Activated naive CD8-positive, alpha-beta T cell treated with anti-CD3 and anti-CD28 coated beads for 36 hours (primary cell): ENCODE measurements around the gene CXXC1. TPM values are rescaled to one million over a fixed set of nuclear protein-coding genes. Genes with fewer than 3 reads are reported as not detected.
A peak's percentile ranks its signal among the peaks of the same experiment; 100 is the strongest.
"Not testable (repeated sequence)": the region's sequence is repeated elsewhere in the genome, so short reads cannot be mapped to it uniquely, and the experiment has no call there.

ENCODE experiments used
- DNase-seq: peaks from one replicate; pipeline ENCODE4 v3.0.0; 2021
- H3K27ac Mint-ChIP-seq: one replicate; pipeline ENCODE4 v1.8.0; 2022; ENCODE audit warnings: mild to moderate bottlenecking, moderate library complexity, mixed read lengths
- H3K27me3 Mint-ChIP-seq: one replicate; pipeline ENCODE4 v1.8.0; 2022; ENCODE audit warnings: mild to moderate bottlenecking, mixed read lengths
- H3K36me3 Mint-ChIP-seq: one replicate; pipeline ENCODE4 v1.8.0; 2021; ENCODE audit warnings: mild to moderate bottlenecking, mixed read lengths
- H3K4me1 Mint-ChIP-seq: one replicate; pipeline ENCODE4 v1.8.0; 2021; ENCODE audit warnings: mixed read lengths
- H3K4me3 Mint-ChIP-seq: one replicate; pipeline ENCODE4 v1.8.0; 2022; ENCODE audit warnings: mild to moderate bottlenecking, moderate library complexity, mixed read lengths
- H3K9me3 Mint-ChIP-seq: one replicate; pipeline ENCODE4 v1.8.0; 2022; ENCODE audit warnings: mixed read lengths
- total RNA-seq, 2 experiments: library from RNA; stranded (reverse); gene quantifications; one replicate each; pipeline ENCODE4 v1.2.3, GENCODE V29; 2021

Gene CXXC1
- total RNA-seq, 2 experiments from 2014 or later = 97.0 to 97.2 TPM

DNA sequence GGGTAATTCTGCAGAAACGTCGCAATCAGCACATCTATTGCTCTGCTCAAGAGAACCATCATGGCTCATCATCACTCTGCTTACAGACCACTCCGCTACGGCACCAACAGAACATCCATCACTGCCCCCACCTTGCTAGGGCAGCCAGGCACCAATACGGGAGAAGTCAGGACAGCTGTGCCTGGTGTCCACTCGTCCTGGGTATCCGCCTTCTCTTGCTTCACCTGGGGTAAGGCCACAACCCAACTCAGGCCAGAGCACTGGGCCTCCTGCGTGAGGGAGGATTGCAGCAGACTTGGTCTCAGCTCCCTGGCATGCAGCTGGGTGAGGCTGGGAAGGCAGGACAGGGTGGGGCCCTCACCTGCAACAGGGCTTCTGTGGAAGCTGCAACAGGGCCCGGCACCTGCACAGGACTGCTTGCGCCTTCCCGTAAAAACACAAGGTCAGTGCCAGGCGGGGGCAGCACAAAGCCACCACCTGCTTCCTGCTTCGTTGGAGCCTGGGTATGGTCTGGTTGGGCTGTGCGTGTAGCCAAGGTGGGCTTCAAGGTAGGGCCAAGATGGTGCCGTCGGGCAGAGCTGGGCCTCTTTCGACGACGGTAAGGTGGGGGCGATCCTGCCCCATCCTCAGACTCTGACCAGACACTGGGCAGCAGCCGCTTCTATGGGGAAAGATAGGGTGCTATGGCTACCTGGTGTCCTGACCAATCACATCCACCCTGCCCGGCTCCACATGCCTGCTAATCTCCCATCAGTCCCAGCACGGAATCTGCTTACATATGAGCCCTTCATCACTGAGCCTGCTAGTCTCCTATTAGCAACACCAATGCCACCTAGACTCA, 14.1 kb downstream of the CXXC1 start:
- Mint-ChIP-seq H3K9me3 (no peaks in the 10 kb centered on the region), H3K27me3 (no peaks in the 10 kb centered on the region), H3K36me3 (peaks cover 32% of the 10 kb centered on the region), H3K27ac (no peak overlapping the region), H3K4me3 (no peak overlapping the region), H3K4me1 (peaks cover 6% of the 10 kb centered on the region)
- DNase-seq = no peak

DNA sequence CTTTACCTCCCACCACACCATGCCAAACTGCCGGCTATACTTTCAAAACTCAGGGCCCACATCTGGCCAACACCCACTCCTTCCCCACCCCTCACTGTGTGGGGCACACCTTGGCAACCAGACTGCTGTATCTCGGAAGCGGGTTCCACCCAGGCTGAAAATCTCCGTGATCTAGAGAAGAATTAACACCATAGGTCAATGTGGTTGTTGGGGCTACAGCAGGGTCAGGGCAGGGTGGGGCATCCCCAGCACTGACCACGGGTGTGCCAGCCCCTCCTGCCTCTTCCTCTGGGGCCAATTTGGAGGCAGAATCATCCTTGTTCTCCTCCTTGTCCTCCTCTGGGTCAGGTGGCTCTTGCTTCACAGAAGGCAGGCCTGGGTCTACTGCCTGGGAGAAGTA, 14.9 kb downstream of the CXXC1 start:
- no peak for DNase-seq
- Mint-ChIP-seq H3K4me3 (no peak overlapping the region), H3K27me3 (no peaks in the 10 kb centered on the region), H3K36me3 (peaks cover 32% of the 10 kb centered on the region), H3K4me1 (peaks cover 6% of the 10 kb centered on the region), H3K9me3 (no peaks in the 10 kb centered on the region), H3K27ac (no peak overlapping the region)

DNA sequence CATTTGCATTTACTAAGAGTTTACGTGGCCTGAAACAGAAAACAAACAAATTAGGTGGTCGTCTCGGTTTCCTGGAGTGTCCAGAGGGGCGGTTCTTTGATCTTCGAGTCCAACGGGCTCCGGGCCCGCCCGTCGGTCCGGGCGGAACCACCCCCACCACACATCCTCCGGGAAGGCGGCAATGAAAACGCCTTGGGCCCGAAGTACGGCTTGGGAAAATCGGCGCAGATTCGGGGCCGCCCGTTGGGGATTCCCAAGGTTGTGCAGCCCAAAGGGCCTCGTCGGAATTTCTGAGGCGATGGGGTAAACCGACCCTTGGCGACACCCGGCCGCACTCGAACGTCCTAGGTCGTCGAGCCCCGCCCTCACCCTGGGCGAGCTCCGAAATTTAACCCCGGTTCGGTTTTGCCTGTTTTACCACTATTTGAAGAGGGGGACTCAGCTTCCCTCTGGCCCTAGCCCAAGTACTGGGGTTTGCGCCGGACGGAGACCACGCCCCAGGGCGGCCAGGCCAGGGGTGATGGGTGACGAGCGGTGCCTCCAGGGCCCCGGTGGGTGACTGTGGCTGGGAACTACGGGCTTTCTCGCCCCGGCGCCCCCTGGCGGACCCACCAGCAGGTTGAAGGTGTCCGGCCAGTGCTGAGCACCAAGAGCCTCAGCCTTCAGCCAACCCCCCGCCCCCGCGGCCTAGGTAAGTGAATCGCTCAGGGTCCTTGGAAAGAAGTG, 19.3 kb downstream of the CXXC1 start:
- H3K9me3 Mint-ChIP-seq = no peaks in the 10 kb centered on the region
- H3K36me3 Mint-ChIP-seq = peaks cover 10% of the 10 kb centered on the region
- peaks cover 21% of the 10 kb centered on the region for H3K4me1 Mint-ChIP-seq
- peak overlapping the region; percentile 60 for H3K27ac Mint-ChIP-seq
- peak; percentile 85 for DNase-seq
- H3K27me3 Mint-ChIP-seq = no peaks in the 10 kb centered on the region
- H3K4me3 Mint-ChIP-seq = peak overlapping the region; percentile 69

DNA sequence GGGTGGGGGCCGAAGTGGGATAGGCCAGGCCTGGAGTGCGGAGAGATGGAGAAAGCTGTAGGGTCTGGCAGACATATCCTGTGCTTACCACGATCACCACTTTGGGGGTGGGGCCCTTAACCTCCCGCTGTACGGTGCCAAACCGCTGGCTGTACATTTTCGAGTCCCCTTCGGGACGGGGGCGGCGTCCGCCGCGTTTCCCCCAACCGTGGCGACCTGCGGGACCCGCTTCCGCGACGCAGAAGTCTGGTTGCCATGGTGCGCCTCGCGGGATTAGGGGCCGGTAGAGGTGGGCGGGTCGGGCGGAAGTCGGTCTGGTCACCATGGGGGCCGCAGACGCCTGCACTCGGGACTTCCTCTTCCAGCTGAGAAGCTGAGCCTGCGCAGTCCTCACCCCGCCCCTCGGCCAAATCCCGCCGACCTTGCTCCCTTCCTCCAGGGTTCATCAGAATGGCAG, 21.2 kb downstream of the CXXC1 start, which contains the start of gene CFAP53:
TSS of gene CFAP53 (minus strand) at position 248 of the 457 bp plus-strand sequence. CDS start at position 157, 91 bp downstream.
- Mint-ChIP-seq H3K4me1 (peaks cover 21% of the 10 kb centered on the region), H3K27ac (peak within 1 kb of the TSS; percentile 62), H3K27me3 (no peaks in the 10 kb centered on the region), H3K36me3 (peaks cover 3% of the 10 kb centered on the region), H3K4me3 (peak within 1 kb of the TSS; percentile 86), H3K9me3 (no peaks in the 10 kb centered on the region)
- DNase-seq = peak; percentile 90

DNA sequence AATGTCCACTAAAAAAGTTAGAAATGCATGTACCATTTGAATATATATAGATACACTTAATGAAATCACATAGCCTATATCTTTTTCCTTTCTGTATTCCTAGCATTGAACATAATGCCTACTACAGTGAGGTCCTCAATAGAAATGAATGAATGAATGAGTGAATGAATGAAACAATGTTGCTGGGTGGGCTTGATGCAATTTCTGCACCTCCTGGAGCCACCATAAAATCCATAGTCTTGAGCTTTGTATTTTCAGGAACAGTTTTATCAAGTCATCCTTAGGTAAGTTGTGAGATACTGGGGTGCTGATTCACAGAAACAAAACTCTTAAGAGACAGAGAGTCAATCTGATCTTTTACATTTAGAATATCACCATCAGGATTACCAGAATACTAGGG, 24.5 kb downstream of the CXXC1 start:
- Mint-ChIP-seq H3K36me3 (peaks cover 3% of the 10 kb centered on the region), H3K9me3 (no peaks in the 10 kb centered on the region), H3K27ac (no peak overlapping the region), H3K4me3 (no peak overlapping the region), H3K4me1 (peaks cover 15% of the 10 kb centered on the region), H3K27me3 (no peaks in the 10 kb centered on the region)
- no peak for DNase-seq

DNA sequence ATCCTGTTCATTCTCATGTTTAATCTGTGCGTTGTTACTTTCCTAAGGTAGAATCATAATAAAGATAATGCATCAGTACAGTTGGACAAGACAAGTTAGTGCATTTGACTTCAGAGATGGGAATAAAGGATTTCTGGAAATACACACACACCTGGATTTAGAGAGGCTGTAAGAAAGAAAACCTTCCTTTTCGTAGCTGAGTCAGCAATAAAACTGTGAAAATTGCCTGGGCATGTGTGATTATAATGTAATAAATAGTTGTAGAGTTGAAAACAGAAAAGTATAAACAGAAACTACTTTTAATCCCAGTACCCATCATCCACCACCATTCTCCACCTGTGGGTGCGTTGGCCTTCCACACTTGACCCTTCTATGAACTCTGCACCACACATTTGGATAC, 36.6 kb downstream of the CXXC1 start:
- no peaks in the 10 kb centered on the region for H3K9me3 Mint-ChIP-seq
- H3K4me1 Mint-ChIP-seq = peaks cover 2% of the 10 kb centered on the region
- no peak for DNase-seq
- no peaks in the 10 kb centered on the region for H3K27me3 Mint-ChIP-seq
- no peak overlapping the region for H3K4me3 Mint-ChIP-seq
- H3K36me3 Mint-ChIP-seq = no peaks in the 10 kb centered on the region
- no peak overlapping the region for H3K27ac Mint-ChIP-seq

DNA sequence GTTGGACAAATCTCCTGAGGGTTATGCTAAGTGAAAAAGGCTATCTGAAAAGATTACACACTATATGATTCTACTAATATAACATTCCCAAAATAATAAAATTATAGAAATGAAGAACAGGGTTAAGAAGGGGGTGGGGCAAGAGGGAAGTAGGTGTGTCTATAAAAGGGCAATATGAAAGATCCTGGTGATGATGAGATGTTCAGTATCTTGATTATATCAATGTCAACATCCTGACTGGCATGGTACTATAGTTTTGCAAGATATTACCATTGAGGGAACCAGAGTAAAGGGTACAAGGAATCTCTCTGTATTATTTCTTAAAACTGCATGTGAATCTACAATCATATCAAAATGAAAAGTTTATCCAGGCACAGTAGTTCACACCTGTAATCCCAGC, 37.9 kb downstream of the CXXC1 start:
- Mint-ChIP-seq H3K4me1 (peaks cover 2% of the 10 kb centered on the region), H3K4me3 (no peak overlapping the region), H3K27ac (no peak overlapping the region), H3K27me3 (no peaks in the 10 kb centered on the region), H3K36me3 (no peaks in the 10 kb centered on the region), H3K9me3 (no peaks in the 10 kb centered on the region)
- DNase-seq = no peak

DNA sequence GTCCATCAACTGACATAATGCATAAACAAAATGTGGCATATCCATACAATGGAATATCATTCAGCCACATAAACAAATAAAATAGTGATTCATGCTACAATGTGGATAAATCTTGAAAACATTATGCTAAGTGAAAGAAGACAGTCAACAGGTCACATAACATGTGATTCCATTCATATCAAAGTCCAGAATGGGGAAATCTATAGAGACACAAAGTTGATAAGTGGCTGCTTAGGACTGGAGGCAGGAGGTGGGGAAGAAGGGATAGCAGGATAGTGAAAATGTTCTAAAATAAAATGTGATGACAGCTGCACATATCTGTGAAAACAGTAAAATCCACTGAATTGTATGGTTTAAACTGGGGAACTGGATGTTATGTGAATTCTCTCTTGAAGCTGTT, 39.9 kb downstream of the CXXC1 start:
- H3K27me3 Mint-ChIP-seq = no peaks in the 10 kb centered on the region

DNA sequence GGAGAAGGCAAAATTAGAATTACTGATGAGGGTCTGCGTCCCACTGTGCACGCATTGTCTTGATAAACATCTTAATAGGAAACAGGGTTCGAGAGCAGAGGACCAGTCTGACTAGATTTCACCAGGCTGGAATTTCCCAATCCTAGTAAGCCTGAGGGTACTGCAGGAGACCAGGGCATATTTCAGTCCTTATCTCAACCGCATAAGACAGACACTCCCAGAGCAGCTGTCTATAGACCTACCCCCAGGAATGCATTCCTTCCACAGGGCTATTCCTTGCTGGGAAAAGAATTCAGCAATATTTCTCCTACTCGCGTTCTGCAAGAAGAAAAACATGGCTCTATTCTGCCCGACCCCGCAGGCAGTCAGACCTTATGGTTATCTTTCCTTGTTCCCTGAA, 45.7 kb downstream of the CXXC1 start:
- H3K4me3 Mint-ChIP-seq, H3K27me3 Mint-ChIP-seq, H3K36me3 Mint-ChIP-seq, DNase-seq, H3K4me1 Mint-ChIP-seq, H3K27ac Mint-ChIP-seq: not testable (repeated sequence)
- peaks cover 11% of the 10 kb centered on the region for H3K9me3 Mint-ChIP-seq

More for the DNA sequence above, 39.9 kb downstream of the CXXC1 start:
- Mint-ChIP-seq H3K9me3 (no peaks in the 10 kb centered on the region), H3K4me1 (peaks cover 2% of the 10 kb centered on the region), H3K27ac (no peak overlapping the region), H3K36me3 (no peaks in the 10 kb centered on the region), H3K4me3 (no peak overlapping the region)
- no peak for DNase-seq

DNA sequence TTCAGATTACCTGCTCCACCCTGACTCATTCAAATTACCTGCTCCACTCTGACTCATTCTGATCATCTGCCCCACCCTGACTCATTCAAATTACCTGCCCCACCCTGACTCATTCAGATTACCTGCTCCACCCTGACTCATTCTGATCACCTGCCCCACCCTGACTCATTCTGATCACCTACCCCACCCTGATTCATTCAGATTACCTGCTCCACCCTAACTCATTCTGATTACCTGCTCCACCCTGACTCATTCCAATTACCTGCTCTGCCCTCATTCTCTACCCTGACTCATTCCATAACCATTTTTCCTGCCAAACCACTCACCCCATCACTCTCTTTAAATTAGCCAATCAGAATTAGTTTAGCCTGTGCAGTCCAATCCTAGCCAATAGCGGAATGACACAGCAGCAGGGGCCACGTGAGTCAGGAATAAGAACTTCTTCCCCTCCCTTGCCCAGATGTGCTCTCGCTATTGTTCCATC, 47.4 kb downstream of the CXXC1 start:
- no peak overlapping the region for H3K4me3 Mint-ChIP-seq
- H3K27me3 Mint-ChIP-seq = peaks cover 3% of the 10 kb centered on the region
- peaks cover 11% of the 10 kb centered on the region for H3K9me3 Mint-ChIP-seq
- H3K36me3 Mint-ChIP-seq = peaks cover 5% of the 10 kb centered on the region
- no peak for DNase-seq
- H3K4me1 Mint-ChIP-seq = peaks cover 3% of the 10 kb centered on the region
- no peak overlapping the region for H3K27ac Mint-ChIP-seq

DNA sequence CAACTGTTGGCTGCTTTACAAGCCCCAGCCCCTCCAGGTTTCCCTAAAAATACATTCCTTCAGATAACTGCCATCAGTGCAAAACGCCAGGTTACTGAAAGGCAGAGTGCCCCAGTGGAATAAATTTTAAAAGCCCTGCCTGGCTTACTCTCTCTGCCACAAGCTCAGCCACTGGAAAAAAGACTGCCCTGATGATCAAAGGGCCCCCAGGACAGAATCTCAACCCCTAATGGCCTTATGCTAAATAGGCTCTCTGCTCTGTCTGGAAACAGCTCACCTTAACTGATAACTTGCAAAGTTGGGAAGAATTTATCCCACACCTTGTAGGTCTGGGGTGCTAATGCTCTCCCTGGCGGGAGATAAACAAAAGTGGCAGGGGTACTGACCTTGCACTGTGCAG, 55.1 kb downstream of the CXXC1 start:
- DNase-seq = no peak
- Mint-ChIP-seq H3K36me3 (no peaks in the 10 kb centered on the region), H3K27ac (no peak overlapping the region)

More for the DNA sequence above, 55.1 kb downstream of the CXXC1 start:
- Mint-ChIP-seq H3K4me1 (no peaks in the 10 kb centered on the region), H3K9me3 (no peaks in the 10 kb centered on the region), H3K27me3 (peaks cover 4% of the 10 kb centered on the region), H3K4me3 (no peak overlapping the region)

Other genes starting within 250 kb of the CXXC1 start
- gene MYO5B, start 92.5 kb downstream of the CXXC1 start, total RNA-seq = under 1 TPM in 1 of 2 experiments, not detected in 1; 0.78 TPM
- under 1 TPM; 0.14 to 0.54 TPM for gene CFAP53, start 21.2 kb downstream of the CXXC1 start, total RNA-seq
- gene MBD1, start 6.2 kb downstream of the CXXC1 start, total RNA-seq = 10 to 100 TPM; 65.6 to 69.9 TPM
- 10 to 100 TPM; 37.5 to 38.8 TPM for gene SKA1, start 87.4 kb upstream of the CXXC1 start, total RNA-seq